PFSK-1 (cell line): ENCODE measurements around the gene TRIM54.

Experiments
- FOXP2 ChIP-seq: optimal IDR thresholded peaks from 2 replicates; pipeline ENCODE3; 2011; ENCODE audit warnings: borderline replicate concordance, control low read depth, inconsistent platforms; ENCODE audit not compliant: insufficient read depth; ENCODE audit errors: extremely low read length, extremely low read depth
- POLR2AphosphoS5 ChIP-seq: IDR thresholded peaks from 2 replicates; pipeline ENCODE4 v1.6.1; 2012; ENCODE audit warnings: low read depth, mild to moderate bottlenecking, control low read depth, low read length, moderate library complexity
- REST ChIP-seq, 2 experiments: IDR thresholded peaks; 2 replicates each; pipeline versions ENCODE4 v1.6.1 to v1.8.0; 2011 to 2012; ENCODE audit warnings: low read depth in 2 of 2, low read length in 2 of 2, control low read depth in 1 of 2, inconsistent platforms in 1 of 2, mild to moderate bottlenecking in 1 of 2, moderate library complexity in 1 of 2; ENCODE audit not compliant: insufficient read depth in 1 of 2
- SIN3A ChIP-seq: IDR thresholded peaks from 2 replicates; pipeline ENCODE4 v1.6.1; 2012; ENCODE audit warnings: mild to moderate bottlenecking, low read length, moderate library complexity, borderline replicate concordance; ENCODE audit not compliant: insufficient read depth
- TAF1 ChIP-seq: IDR thresholded peaks from 2 replicates; pipeline ENCODE4 v1.6.1; 2012; ENCODE audit warnings: low read length, control low read depth, borderline replicate concordance; ENCODE audit not compliant: insufficient read depth

The TRIM54 gene

GRCh38 chr2:27281442-27281841 lies 787 bp upstream of the TRIM54 start:
- TF ChIP-seq POLR2AphosphoS5, result no peak
- TF ChIP-seq REST (IDR thresholded peaks at IDR 0.05; ENCODE audit: insufficient read depth in 1 of 2, low read depth in 2 of 2, low read length in 2 of 2), result no peak
- TF ChIP-seq SIN3A, result no peak
- TF ChIP-seq FOXP2, result no peak
- no peak for TF ChIP-seq TAF1

- TF ChIP-seq FOXP2 (no peak), POLR2AphosphoS5 (no peak), REST (IDR thresholded peaks at IDR 0.05; ENCODE audit: insufficient read depth in 1 of 2, low read depth in 2 of 2, low read length in 2 of 2) (no peak), SIN3A (no peak), TAF1 (no peak)
Observed at GRCh38 chr2:27282892-27283291, 663 bp downstream of the TRIM54 start.

GRCh38 chr2:27284996-27285395 lies 2.8 kb downstream of the TRIM54 start:
- TF ChIP-seq TAF1, result no peak
- no peak for TF ChIP-seq POLR2AphosphoS5
- no peak for TF ChIP-seq FOXP2
- TF ChIP-seq REST (IDR thresholded peaks at IDR 0.05; ENCODE audit: insufficient read depth in 1 of 2, low read depth in 2 of 2, low read length in 2 of 2), result no peak
- TF ChIP-seq SIN3A, result no peak

GRCh38 chr2:27285481-27285880 lies 3.3 kb downstream of the TRIM54 start:
- no peak for TF ChIP-seq SIN3A
- TF ChIP-seq POLR2AphosphoS5, result no peak
- no peak for TF ChIP-seq TAF1
- no peak for TF ChIP-seq REST (IDR thresholded peaks at IDR 0.05; ENCODE audit: insufficient read depth in 1 of 2, low read depth in 2 of 2, low read length in 2 of 2)
- TF ChIP-seq FOXP2, result no peak

- no peak for TF ChIP-seq TAF1
- TF ChIP-seq REST (IDR thresholded peaks at IDR 0.05; ENCODE audit: insufficient read depth in 1 of 2, low read depth in 2 of 2, low read length in 2 of 2), result no peak
- no peak for TF ChIP-seq FOXP2
- no peak for TF ChIP-seq POLR2AphosphoS5
- no peak for TF ChIP-seq SIN3A
Observed at GRCh38 chr2:27288610-27289009, 6.4 kb downstream of the TRIM54 start.
